HEK293 (cell line): ENCODE data around the gene ANO7.

Experiments
- CTCF ChIA-PET: fragments of 350-600 bp; formaldehyde crosslinking; extraction: SDS; loops from one replicate; lab custom pipeline; 2021; ENCODE audit warnings: antibody characterized with exemption; lab: Yijun Ruan, JAX
- POLR2A ChIA-PET: fragments of 300-600 bp; formaldehyde crosslinking; extraction: SDS; loops from one replicate; lab custom pipeline; 2020; ENCODE audit warnings: antibody characterized with exemption, inconsistent platforms; lab: Yijun Ruan, JAX
- H3K27ac ChIP-seq: fragments of 200-500 bp; sonication (Bioruptor generic); 2 replicates; pipeline ENCODE4 v1.5.1; 2014; ENCODE audit warnings: low read depth, low read length, control low read depth, inconsistent platforms; ENCODE audit errors: extremely low read depth
- H3K36me3 ChIP-seq, 2 experiments: fragments of 200-500 bp in 1 of 2; sonication (Bioruptor generic) in 1 of 2; 1 replicate in 1 of 2; 2 replicates in 1 of 2; pipeline ENCODE4 v1.5.1; 2014 to 2017; ENCODE audit warnings: inconsistent platforms in 2 of 2, low read length in 2 of 2; ENCODE audit not compliant: control insufficient read depth in 2 of 2, insufficient read depth in 1 of 2
- H3K4me1 ChIP-seq: fragments of 200-500 bp; sonication (Bioruptor generic); 2 replicates; pipeline ENCODE4 v1.5.1; 2014; ENCODE audit warnings: mild to moderate bottlenecking, low read length, inconsistent platforms; ENCODE audit not compliant: control insufficient read depth, insufficient read depth
- H3K4me3 ChIP-seq: 2 replicates; pipeline ENCODE4 v1.5.1; 2011; ENCODE audit warnings: low read depth, mild to moderate bottlenecking, control low read depth, low read length, moderate library complexity
- H3K9me3 ChIP-seq: fragments of 200-500 bp; sonication (Bioruptor generic); 2 replicates; pipeline ENCODE4 v1.5.1; 2014; ENCODE audit warnings: low read depth, low read length, inconsistent platforms; ENCODE audit not compliant: control insufficient read depth, insufficient read depth
- IKZF3 ChIP-seq: fragments of 450-650 bp; IDR thresholded peaks from 2 replicates; pipeline ENCODE4 v1.5.0; 2018; ENCODE audit warnings: missing biosample characterization, mild to moderate bottlenecking, missing genetic modification characterization, moderate library complexity
- KLF1 ChIP-seq: fragments of 450-650 bp; formaldehyde crosslinking; IDR thresholded peaks from 2 replicates; pipeline ENCODE4 v1.5.1; 2016; ENCODE audit warnings: missing biosample characterization, missing genetic modification characterization
- KLF10 ChIP-seq: fragments of 450-650 bp; IDR thresholded peaks from 2 replicates; pipeline ENCODE4 v1.5.1; 2018; ENCODE audit warnings: missing biosample characterization, mild to moderate bottlenecking, missing genetic modification characterization
- MEIS1 ChIP-seq: sonication (generic); formaldehyde crosslinking; IDR thresholded peaks from 2 replicates; pipeline ENCODE4 v1.8.1; 2022; ENCODE audit warnings: missing genetic modification reagents, mild to moderate bottlenecking, borderline replicate concordance
- MZF1 ChIP-seq: fragments of 450-650 bp; formaldehyde crosslinking; IDR thresholded peaks from 2 replicates; pipeline ENCODE4 v1.5.1; 2017; ENCODE audit warnings: missing biosample characterization, missing genetic modification characterization, borderline replicate concordance
- OVOL3 ChIP-seq: fragments of 450-650 bp; formaldehyde crosslinking; IDR thresholded peaks from 2 replicates; pipeline ENCODE4 v1.5.1; 2016; ENCODE audit warnings: missing biosample characterization, missing genetic modification characterization
- SCRT1 ChIP-seq: fragments of 450-650 bp; formaldehyde crosslinking; IDR thresholded peaks from 2 replicates; pipeline ENCODE4 v1.5.1; 2016; ENCODE audit warnings: missing biosample characterization, missing genetic modification characterization, borderline replicate concordance
- SP7 ChIP-seq: fragments of 450-650 bp; formaldehyde crosslinking; IDR thresholded peaks from 2 replicates; pipeline ENCODE4 v1.5.1; 2016; ENCODE audit warnings: missing biosample characterization, missing genetic modification characterization
- ZBTB48 ChIP-seq: fragments of 450-650 bp; formaldehyde crosslinking; IDR thresholded peaks from 2 replicates; pipeline ENCODE4 v1.5.1; 2016; ENCODE audit warnings: missing biosample characterization, missing genetic modification characterization
- ZBTB7A ChIP-seq: fragments of 450-650 bp; formaldehyde crosslinking; IDR thresholded peaks from 2 replicates; pipeline ENCODE4 v1.5.1; 2016; ENCODE audit warnings: low read depth, missing biosample characterization, missing genetic modification characterization
- ZNF138 ChIP-seq: fragments of 450-650 bp; formaldehyde crosslinking; IDR thresholded peaks from 2 replicates; pipeline ENCODE4 v1.5.1; 2016; ENCODE audit warnings: missing biosample characterization, missing genetic modification characterization, borderline replicate concordance
- ZNF174 ChIP-seq: fragments of 450-650 bp; formaldehyde crosslinking; IDR thresholded peaks from 2 replicates; pipeline ENCODE4 v1.5.0; 2017; ENCODE audit warnings: missing biosample characterization, mild to moderate bottlenecking, missing genetic modification characterization
- ZNF324 ChIP-seq: fragments of 450-650 bp; formaldehyde crosslinking; IDR thresholded peaks from 2 replicates; pipeline ENCODE4 v1.5.1; 2016; ENCODE audit warnings: missing biosample characterization, missing genetic modification characterization
- ZNF335 ChIP-seq: fragments of 450-650 bp; formaldehyde crosslinking; conservative IDR thresholded peaks from 2 replicates; pipeline ENCODE4 v1.5.1; 2016; ENCODE audit warnings: missing biosample characterization, missing genetic modification characterization
- ZNF350 ChIP-seq: fragments of 450-650 bp; formaldehyde crosslinking; IDR thresholded peaks from 2 replicates; pipeline ENCODE4 v1.5.0; 2017; ENCODE audit warnings: missing biosample characterization, mild to moderate bottlenecking, missing genetic modification characterization
- ZNF558 ChIP-seq: fragments of 450-650 bp; formaldehyde crosslinking; IDR thresholded peaks from 2 replicates; pipeline ENCODE4 v1.5.1; 2016; ENCODE audit warnings: missing biosample characterization, missing genetic modification characterization
- ZNF610 ChIP-seq: fragments of 450-650 bp; formaldehyde crosslinking; IDR thresholded peaks from 2 replicates; pipeline ENCODE4 v1.5.1; 2016; ENCODE audit warnings: missing biosample characterization, missing genetic modification characterization, borderline replicate concordance
- ZNF621 ChIP-seq: fragments of 450-650 bp; formaldehyde crosslinking; IDR thresholded peaks from 2 replicates; pipeline ENCODE4 v1.5.1; 2017; ENCODE audit warnings: missing biosample characterization, missing genetic modification characterization
- ZNF623 ChIP-seq: fragments of 450-650 bp; formaldehyde crosslinking; IDR thresholded peaks from 2 replicates; pipeline ENCODE4 v1.5.1; 2016; ENCODE audit warnings: missing biosample characterization, missing genetic modification characterization
- ZNF629 ChIP-seq: fragments of 450-650 bp; formaldehyde crosslinking; IDR thresholded peaks from 2 replicates; pipeline ENCODE4 v1.5.1; 2017; ENCODE audit warnings: missing biosample characterization, missing genetic modification characterization
- TF ChIP-seq, protein P1 (sequence below): sonication (generic); formaldehyde crosslinking; IDR thresholded peaks from 2 replicates; pipeline ENCODE4 v1.8.1; 2022; ENCODE audit warnings: mild to moderate bottlenecking, moderate library complexity, missing genetic modification reagents
- TF ChIP-seq, protein P2 (sequence below): fragments of 450-650 bp; formaldehyde crosslinking; IDR thresholded peaks from 2 replicates; pipeline ENCODE4 v1.5.1; 2016; ENCODE audit warnings: missing biosample characterization, missing genetic modification characterization
- TF ChIP-seq, protein P3 (sequence below): fragments of 450-650 bp; formaldehyde crosslinking; IDR thresholded peaks from 2 replicates; pipeline ENCODE4 v1.5.1; 2016; ENCODE audit warnings: missing biosample characterization, missing genetic modification characterization
- TF ChIP-seq, protein P4 (sequence below): fragments of 450-650 bp; formaldehyde crosslinking; IDR thresholded peaks from 2 replicates; pipeline ENCODE4 v1.5.1; 2016; ENCODE audit warnings: missing biosample characterization, missing genetic modification characterization, low read depth
- TF ChIP-seq, protein P5 (sequence below): fragments of 450-650 bp; formaldehyde crosslinking; IDR thresholded peaks from 2 replicates; pipeline ENCODE4 v1.5.1; 2016; ENCODE audit warnings: missing biosample characterization, missing genetic modification characterization

The ANO7 gene

DNA sequence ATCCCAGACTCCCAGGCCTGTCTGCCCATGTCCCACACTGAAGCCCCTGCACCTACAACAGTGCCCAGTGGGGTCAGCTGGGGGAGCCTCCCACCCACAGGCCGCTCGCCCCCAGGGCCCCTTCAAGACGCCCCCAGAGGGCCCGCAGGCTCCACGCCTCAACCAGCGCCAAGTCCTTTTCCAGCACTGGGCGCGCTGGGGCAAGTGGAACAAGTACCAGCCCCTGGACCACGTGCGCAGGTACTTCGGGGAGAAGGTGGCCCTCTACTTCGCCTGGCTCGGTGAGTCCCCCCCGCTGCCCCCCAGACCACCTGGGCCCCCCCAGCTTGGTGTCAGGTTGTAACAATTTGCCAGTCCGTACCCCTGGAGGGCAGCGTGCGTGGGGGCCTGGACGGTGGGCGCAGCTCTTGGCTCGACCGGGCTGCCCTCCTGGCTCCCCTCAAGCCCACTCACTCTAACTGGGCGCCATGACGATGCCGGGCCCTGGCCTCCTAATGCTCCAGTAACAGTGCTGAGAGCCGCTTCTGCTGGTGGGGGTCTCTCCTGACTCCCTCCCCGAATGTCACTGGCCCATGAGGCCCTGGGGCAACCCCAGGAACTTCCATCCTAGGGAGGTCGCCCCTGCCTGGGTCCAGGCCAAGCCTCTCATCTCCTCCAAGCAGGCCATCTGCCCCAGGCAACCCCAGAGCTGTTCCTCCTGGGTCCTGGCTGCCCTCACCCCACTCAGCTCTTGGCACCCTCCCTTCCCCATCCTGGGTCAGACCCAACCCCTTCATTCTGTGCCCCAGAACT is 14.9 kb downstream of the ANO7 start:
- ChIA-PET POLR2A (no interaction called here), CTCF (no interaction called here)
- TF ChIP-seq ZNF324 (tag by site-specific recombination) (no peak), SP7 (no peak), ZNF138 (tag by site-specific recombination) (no peak), ZNF629 (tag by site-specific recombination) (no peak), ZNF174 (tag by site-specific recombination) (no peak), KLF1 (tag by site-specific recombination) (no peak), MZF1 (tag by site-specific recombination) (no peak), ZBTB48 (tag by site-specific recombination) (no peak), ZNF335 (no peak), ZNF558 (no peak), MEIS1 (no peak), ZBTB7A (no peak), ZNF610 (tag by site-specific recombination) (no peak), OVOL3 (no peak), ZNF621 (tag by site-specific recombination) (no peak)
- TF ChIP-seq, protein P1, sequence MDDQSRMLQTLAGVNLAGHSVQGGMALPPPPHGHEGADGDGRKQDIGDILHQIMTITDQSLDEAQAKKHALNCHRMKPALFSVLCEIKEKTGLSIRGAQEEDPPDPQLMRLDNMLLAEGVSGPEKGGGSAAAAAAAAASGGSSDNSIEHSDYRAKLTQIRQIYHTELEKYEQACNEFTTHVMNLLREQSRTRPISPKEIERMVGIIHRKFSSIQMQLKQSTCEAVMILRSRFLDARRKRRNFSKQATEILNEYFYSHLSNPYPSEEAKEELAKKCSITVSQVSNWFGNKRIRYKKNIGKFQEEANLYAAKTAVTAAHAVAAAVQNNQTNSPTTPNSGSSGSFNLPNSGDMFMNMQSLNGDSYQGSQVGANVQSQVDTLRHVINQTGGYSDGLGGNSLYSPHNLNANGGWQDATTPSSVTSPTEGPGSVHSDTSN: no peak
- TF ChIP-seq, protein P2, sequence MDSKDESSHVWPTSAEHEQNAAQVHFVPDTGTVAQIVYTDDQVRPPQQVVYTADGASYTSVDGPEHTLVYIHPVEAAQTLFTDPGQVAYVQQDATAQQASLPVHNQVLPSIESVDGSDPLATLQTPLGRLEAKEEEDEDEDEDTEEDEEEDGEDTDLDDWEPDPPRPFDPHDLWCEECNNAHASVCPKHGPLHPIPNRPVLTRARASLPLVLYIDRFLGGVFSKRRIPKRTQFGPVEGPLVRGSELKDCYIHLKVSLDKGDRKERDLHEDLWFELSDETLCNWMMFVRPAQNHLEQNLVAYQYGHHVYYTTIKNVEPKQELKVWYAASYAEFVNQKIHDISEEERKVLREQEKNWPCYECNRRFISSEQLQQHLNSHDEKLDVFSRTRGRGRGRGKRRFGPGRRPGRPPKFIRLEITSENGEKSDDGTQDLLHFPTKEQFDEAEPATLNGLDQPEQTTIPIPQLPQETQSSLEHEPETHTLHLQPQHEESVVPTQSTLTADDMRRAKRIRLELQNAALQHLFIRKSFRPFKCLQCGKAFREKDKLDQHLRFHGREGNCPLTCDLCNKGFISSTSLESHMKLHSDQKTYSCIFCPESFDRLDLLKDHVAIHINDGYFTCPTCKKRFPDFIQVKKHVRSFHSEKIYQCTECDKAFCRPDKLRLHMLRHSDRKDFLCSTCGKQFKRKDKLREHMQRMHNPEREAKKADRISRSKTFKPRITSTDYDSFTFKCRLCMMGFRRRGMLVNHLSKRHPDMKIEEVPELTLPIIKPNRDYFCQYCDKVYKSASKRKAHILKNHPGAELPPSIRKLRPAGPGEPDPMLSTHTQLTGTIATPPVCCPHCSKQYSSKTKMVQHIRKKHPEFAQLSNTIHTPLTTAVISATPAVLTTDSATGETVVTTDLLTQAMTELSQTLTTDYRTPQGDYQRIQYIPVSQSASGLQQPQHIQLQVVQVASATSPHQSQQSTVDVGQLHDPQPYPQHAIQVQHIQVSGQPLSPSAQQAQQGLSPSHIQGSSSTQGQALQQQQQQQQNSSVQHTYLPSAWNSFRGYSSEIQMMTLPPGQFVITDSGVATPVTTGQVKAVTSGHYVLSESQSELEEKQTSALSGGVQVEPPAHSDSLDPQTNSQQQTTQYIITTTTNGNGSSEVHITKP (tag by site-specific recombination): no peak
- TF ChIP-seq, protein P3, sequence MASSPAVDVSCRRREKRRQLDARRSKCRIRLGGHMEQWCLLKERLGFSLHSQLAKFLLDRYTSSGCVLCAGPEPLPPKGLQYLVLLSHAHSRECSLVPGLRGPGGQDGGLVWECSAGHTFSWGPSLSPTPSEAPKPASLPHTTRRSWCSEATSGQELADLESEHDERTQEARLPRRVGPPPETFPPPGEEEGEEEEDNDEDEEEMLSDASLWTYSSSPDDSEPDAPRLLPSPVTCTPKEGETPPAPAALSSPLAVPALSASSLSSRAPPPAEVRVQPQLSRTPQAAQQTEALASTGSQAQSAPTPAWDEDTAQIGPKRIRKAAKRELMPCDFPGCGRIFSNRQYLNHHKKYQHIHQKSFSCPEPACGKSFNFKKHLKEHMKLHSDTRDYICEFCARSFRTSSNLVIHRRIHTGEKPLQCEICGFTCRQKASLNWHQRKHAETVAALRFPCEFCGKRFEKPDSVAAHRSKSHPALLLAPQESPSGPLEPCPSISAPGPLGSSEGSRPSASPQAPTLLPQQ (tag by site-specific recombination): no peak

DNA sequence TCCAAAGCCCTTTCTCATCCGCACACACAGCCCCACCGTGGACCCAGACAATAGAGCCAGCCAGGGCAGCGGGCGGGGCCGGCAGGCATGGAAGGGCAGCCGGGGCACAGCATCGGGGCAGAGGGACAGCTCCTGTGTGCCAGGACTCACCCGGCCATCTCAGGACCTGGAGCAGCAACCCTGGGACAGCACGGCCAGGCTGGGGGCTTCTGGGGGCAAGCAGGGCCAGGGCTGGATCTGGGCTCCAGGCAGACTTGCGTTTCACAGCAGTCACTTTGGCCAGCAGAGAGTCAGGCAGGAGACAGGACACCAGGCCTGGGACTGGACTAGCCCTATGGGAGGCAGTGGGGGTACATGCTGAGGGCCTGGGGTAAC is 15.5 kb downstream of the ANO7 start:
- Histone ChIP-seq H3K36me3 (no peaks in the 10 kb centered on the region), H3K4me1 (no peaks in the 10 kb centered on the region), H3K27ac (no peak overlapping the region), H3K9me3 (no peaks in the 10 kb centered on the region), H3K4me3 (no peak overlapping the region)
- ChIA-PET POLR2A (no interaction called here), CTCF (no interaction called here)
- TF ChIP-seq SCRT1 (tag by site-specific recombination): no peak
- TF ChIP-seq, protein P4, sequence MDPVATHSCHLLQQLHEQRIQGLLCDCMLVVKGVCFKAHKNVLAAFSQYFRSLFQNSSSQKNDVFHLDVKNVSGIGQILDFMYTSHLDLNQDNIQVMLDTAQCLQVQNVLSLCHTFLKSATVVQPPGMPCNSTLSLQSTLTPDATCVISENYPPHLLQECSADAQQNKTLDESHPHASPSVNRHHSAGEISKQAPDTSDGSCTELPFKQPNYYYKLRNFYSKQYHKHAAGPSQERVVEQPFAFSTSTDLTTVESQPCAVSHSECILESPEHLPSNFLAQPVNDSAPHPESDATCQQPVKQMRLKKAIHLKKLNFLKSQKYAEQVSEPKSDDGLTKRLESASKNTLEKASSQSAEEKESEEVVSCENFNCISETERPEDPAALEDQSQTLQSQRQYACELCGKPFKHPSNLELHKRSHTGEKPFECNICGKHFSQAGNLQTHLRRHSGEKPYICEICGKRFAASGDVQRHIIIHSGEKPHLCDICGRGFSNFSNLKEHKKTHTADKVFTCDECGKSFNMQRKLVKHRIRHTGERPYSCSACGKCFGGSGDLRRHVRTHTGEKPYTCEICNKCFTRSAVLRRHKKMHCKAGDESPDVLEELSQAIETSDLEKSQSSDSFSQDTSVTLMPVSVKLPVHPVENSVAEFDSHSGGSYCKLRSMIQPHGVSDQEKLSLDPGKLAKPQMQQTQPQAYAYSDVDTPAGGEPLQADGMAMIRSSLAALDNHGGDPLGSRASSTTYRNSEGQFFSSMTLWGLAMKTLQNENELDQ: no peak
- TF ChIP-seq KLF10: no peak
- TF ChIP-seq SP7: no peak
- TF ChIP-seq, protein P5, sequence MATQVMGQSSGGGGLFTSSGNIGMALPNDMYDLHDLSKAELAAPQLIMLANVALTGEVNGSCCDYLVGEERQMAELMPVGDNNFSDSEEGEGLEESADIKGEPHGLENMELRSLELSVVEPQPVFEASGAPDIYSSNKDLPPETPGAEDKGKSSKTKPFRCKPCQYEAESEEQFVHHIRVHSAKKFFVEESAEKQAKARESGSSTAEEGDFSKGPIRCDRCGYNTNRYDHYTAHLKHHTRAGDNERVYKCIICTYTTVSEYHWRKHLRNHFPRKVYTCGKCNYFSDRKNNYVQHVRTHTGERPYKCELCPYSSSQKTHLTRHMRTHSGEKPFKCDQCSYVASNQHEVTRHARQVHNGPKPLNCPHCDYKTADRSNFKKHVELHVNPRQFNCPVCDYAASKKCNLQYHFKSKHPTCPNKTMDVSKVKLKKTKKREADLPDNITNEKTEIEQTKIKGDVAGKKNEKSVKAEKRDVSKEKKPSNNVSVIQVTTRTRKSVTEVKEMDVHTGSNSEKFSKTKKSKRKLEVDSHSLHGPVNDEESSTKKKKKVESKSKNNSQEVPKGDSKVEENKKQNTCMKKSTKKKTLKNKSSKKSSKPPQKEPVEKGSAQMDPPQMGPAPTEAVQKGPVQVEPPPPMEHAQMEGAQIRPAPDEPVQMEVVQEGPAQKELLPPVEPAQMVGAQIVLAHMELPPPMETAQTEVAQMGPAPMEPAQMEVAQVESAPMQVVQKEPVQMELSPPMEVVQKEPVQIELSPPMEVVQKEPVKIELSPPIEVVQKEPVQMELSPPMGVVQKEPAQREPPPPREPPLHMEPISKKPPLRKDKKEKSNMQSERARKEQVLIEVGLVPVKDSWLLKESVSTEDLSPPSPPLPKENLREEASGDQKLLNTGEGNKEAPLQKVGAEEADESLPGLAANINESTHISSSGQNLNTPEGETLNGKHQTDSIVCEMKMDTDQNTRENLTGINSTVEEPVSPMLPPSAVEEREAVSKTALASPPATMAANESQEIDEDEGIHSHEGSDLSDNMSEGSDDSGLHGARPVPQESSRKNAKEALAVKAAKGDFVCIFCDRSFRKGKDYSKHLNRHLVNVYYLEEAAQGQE (tag by site-specific recombination): no peak
- no peak for TF ChIP-seq ZNF350 (tag by site-specific recombination)
- no peak for TF ChIP-seq IKZF3 (tag by site-specific recombination)
- TF ChIP-seq ZNF623 (tag by site-specific recombination): no peak

More for the DNA sequence above, 14.9 kb downstream of the ANO7 start:
- Histone ChIP-seq H3K4me3 (no peak overlapping the region), H3K9me3 (no peaks in the 10 kb centered on the region), H3K27ac (no peak overlapping the region), H3K36me3 (no peaks in the 10 kb centered on the region), H3K4me1 (no peaks in the 10 kb centered on the region)
